ENCODE data around the gene AGAP1. TPM values are rescaled to one million over a fixed set of nuclear protein-coding genes. Genes with fewer than 3 reads are reported as not detected.

The AGAP1 gene
- total RNA-seq, 6 experiments from 2014 or later: 8.1 to 11.2 (median 9.8) TPM

DNA sequence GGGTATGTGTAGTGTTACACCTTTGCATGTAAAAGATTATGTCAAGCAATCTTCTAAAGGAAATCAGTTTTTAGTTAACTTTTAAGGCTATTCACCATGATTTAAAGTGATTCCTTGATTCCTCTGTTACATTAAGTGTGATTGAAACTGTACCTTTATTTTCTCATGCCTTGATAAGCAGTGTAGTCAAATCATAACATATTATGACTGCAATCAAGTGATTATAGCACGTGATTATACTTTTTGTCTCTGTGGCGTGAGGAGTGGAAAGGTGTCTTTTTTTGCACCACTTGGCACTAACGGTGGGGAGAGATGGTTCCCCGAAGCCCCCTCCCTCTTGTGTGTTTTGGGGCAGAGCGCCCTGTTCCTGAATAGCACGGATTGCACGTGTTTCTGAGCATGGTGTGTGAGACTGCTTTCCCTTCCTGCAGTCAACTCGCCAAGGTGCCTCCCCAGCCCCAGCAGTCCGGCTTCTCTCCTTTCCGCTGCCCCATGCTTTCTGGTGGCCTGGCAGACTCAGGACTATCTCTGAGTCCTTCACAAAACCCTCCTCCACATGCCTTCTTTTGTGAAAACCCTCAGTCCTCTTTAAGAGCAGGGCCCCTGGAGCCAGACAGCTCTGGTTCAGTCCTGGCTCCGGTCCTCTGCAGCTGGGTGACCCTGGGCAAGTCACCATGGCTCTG, 68.4 kb downstream of the AGAP1 start:
- H3K27me3 ChIP-seq: no peaks in the 10 kb centered on the region
- TF ChIP-seq, protein P1, sequence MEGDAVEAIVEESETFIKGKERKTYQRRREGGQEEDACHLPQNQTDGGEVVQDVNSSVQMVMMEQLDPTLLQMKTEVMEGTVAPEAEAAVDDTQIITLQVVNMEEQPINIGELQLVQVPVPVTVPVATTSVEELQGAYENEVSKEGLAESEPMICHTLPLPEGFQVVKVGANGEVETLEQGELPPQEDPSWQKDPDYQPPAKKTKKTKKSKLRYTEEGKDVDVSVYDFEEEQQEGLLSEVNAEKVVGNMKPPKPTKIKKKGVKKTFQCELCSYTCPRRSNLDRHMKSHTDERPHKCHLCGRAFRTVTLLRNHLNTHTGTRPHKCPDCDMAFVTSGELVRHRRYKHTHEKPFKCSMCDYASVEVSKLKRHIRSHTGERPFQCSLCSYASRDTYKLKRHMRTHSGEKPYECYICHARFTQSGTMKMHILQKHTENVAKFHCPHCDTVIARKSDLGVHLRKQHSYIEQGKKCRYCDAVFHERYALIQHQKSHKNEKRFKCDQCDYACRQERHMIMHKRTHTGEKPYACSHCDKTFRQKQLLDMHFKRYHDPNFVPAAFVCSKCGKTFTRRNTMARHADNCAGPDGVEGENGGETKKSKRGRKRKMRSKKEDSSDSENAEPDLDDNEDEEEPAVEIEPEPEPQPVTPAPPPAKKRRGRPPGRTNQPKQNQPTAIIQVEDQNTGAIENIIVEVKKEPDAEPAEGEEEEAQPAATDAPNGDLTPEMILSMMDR (IDR thresholded peaks at IDR 0.05): no peak
- no peak for TF ChIP-seq POLR2A (IDR thresholded peaks at IDR 0.05)
- H3K4me3 ChIP-seq: no peak overlapping the region
- no peaks in the 10 kb centered on the region for H3K9me3 ChIP-seq
- DNase-seq: no peak
- no peak for ATAC-seq
- H3K27ac ChIP-seq: no peak overlapping the region
- H3K36me3 ChIP-seq: no peaks in the 10 kb centered on the region
- no peaks in the 10 kb centered on the region for H3K4me1 ChIP-seq
- intact Hi-C loops (cut with DNase I): no loop called here
- 78% methylated on average over 11 of the region's 11 CpGs for WGBS (ENCODE audit: insufficient coverage, low coverage, low lambda C conversion rate, missing lambda C conversion rate)

DNA sequence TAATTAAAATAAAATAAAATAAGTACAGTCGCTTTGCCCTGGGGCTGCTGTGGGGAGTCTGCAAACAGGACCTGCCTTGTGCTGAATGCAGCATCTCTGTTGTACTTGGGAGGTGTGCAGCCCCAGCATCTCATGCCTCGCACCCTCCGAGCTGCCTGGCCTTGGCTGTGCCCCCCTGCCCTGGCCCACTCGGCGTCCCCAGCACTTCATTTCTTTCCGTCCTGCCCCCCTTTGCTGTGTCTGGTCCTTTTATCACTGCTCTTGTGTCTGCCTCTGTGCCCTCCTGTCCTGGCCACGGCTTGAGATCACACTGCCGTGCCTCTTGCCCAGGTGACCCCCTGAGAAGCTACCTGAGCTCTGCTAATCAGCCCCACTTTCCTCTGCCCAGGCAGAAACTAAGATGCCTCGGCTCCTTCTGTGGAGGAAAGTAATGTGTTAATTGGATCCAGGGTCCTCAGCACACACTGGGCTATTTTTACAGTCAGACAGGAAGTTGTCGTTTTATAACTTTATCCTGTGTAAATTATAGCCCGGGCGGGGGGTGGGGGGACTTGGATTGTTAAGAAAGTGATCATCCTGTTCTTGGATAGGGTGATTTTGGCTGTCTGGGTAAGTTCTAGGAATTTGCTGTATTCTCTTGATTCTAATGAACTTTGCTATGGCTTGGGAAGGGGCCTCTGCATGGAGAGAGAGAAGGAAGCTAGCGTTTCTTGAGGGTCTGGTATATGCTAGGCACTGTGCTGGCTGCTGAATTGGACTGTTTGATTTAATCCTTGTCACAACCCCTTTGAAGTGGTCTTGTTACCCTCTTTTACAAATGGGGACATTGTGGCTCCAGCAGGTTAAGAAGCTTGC, 69.4 kb downstream of the AGAP1 start:
- Histone ChIP-seq H3K27me3 (no peaks in the 10 kb centered on the region), H3K4me3 (no peak overlapping the region), H3K27ac (no peak overlapping the region), H3K4me1 (no peaks in the 10 kb centered on the region), H3K36me3 (no peaks in the 10 kb centered on the region), H3K9me3 (no peaks in the 10 kb centered on the region)
- WGBS (ENCODE audit: insufficient coverage, low coverage, low lambda C conversion rate, missing lambda C conversion rate): 51% methylated on average over 7 of the region's 13 CpGs
- ATAC-seq (no peak), DNase-seq (peak in 1 of 3 donors; percentile 43)
- TF ChIP-seq, protein P1 (IDR thresholded peaks at IDR 0.05): no peak
- TF ChIP-seq POLR2A (IDR thresholded peaks at IDR 0.05): no peak
- intact Hi-C loops (cut with DNase I): no loop called here

DNA sequence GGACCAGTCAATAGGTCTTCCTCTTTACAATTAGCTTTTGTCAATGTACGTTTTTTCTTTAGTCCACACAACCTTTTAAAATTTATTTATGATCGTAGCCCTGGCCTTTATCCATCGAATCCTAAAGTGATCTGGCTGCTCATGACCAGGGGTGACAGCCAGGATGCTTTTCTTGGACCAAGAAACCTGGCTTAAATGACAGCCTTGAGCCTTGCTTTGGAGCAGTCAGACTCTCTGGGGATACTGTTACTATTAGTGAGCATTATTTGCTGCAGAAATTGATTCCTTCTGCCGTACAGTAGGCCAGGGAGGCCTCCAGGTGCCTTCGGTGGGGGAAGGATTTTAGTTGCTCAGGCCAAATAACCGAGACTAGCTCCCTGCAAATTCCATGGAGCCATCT, 70.2 kb downstream of the AGAP1 start:
- H3K27me3 ChIP-seq: no peaks in the 10 kb centered on the region
- no peak overlapping the region for H3K27ac ChIP-seq
- no peaks in the 10 kb centered on the region for H3K4me1 ChIP-seq
- TF ChIP-seq, protein P1 (IDR thresholded peaks at IDR 0.05): no peak
- TF ChIP-seq POLR2A (IDR thresholded peaks at IDR 0.05): no peak
- no peak for ATAC-seq
- H3K4me3 ChIP-seq: no peak overlapping the region
- no peak for DNase-seq
- WGBS (ENCODE audit: insufficient coverage, low coverage, low lambda C conversion rate, missing lambda C conversion rate): 89% methylated on average over 3 of the region's 6 CpGs
- intact Hi-C loops (cut with DNase I): no loop called here
- no peaks in the 10 kb centered on the region for H3K36me3 ChIP-seq
- H3K9me3 ChIP-seq: no peaks in the 10 kb centered on the region

DNA sequence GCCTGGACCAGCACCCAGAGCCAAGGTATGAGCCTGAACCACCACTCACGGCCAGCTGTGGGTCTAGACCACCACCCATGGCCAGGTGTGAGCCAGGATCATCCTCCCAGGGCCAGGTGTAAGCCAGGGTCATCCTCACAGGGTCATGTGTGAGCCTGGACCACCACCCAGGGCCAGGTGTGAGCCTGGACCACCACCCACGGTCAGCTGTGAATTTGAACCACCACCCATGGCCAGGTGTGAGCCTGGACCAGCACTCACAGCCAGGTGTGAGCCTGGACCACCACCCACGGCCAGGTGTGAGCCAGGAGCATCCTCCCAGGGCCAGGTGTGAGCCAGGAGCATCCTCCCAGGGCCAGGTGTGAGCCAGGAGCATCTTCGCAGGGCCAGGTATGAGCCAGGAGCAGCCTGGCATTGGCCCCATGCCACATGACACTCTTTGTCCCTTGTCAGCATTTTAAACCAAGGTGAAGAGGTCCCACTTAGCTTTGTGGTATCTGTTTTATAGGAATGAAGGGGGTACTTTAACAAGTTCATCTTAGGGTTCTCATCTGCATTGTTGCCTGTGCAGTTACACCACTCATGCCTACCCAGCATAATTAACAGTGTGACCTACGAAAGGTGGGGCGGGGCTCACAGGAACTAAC, 71.2 kb downstream of the AGAP1 start:
- Histone ChIP-seq H3K4me3 (no peak overlapping the region), H3K4me1 (no peaks in the 10 kb centered on the region), H3K36me3 (no peaks in the 10 kb centered on the region), H3K27ac (no peak overlapping the region), H3K27me3 (no peaks in the 10 kb centered on the region), H3K9me3 (no peaks in the 10 kb centered on the region)
- DNase-seq (peak in 1 of 3 donors; percentile 46), ATAC-seq (no peak)
- WGBS (ENCODE audit: insufficient coverage, low coverage, low lambda C conversion rate, missing lambda C conversion rate): 100% methylated on average over 2 of the region's 6 CpGs
- intact Hi-C loops (cut with DNase I): no loop called here
- TF ChIP-seq POLR2A (IDR thresholded peaks at IDR 0.05): no peak
- TF ChIP-seq, protein P1 (IDR thresholded peaks at IDR 0.05): no peak

All from right lobe of liver (tissue), 6 donors.